ELF-1 (cell line): ENCODE measurements around the gene TMEM11.
A peak's percentile ranks its signal among the peaks of the same experiment; 100 is the strongest.
"Not testable (repeated sequence)": the region's sequence is repeated elsewhere in the genome, so short reads cannot be mapped to it uniquely, and the experiment has no call there.

ENCODE experiments used
- DNase-seq: peaks from one replicate; pipeline ENCODE4 v3.0.0-alpha.2; 2016; ENCODE audit warnings: low read depth, low spot score

Gene TMEM11

GRCh38 chr17:21211825-21212479, 2.0 kb downstream of the TMEM11 start:
- no peak for DNase-seq

GRCh38 chr17:21210411-21211076, 3.4 kb downstream of the TMEM11 start:
- no peak for DNase-seq

- DNase-seq = no peak
Measured at GRCh38 chr17:21209511-21210175, 4.3 kb downstream of the TMEM11 start.

- no peak for DNase-seq
Measured at GRCh38 chr17:21208352-21208751, 5.6 kb downstream of the TMEM11 start.

- peak; percentile 40 for DNase-seq
Measured at GRCh38 chr17:21204935-21205334, 9.0 kb downstream of the TMEM11 start.

GRCh38 chr17:21202512-21202911, 11.4 kb downstream of the TMEM11 start:
- DNase-seq = no peak

- DNase-seq = peak; percentile 31
Measured at GRCh38 chr17:21201874-21202273, 12.1 kb downstream of the TMEM11 start.

GRCh38 chr17:21201298-21201595, 12.7 kb downstream of the TMEM11 start:
- no peak for DNase-seq

- no peak for DNase-seq
Measured at GRCh38 chr17:21200590-21201297, 13.2 kb downstream of the TMEM11 start.

GRCh38 chr17:21199856-21200255, 14.1 kb downstream of the TMEM11 start:
- peak; percentile 67 for DNase-seq

GRCh38 chr17:21199311-21199710, 14.7 kb downstream of the TMEM11 start:
- peak; percentile 93 for DNase-seq

GRCh38 chr17:21198411-21198810, 15.6 kb downstream of the TMEM11 start:
- DNase-seq = no peak

GRCh38 chr17:21196126-21196525, 17.8 kb downstream of the TMEM11 start:
- DNase-seq = no peak

- no peak for DNase-seq
Measured at GRCh38 chr17:21194703-21195102, 19.3 kb downstream of the TMEM11 start.

GRCh38 chr17:21194226-21194625, 19.7 kb downstream of the TMEM11 start:
- no peak for DNase-seq

GRCh38 chr17:21193031-21193430, 20.9 kb downstream of the TMEM11 start:
- DNase-seq = no peak

- DNase-seq = not testable (repeated sequence)
Measured at GRCh38 chr17:21192414-21192813, 21.5 kb downstream of the TMEM11 start.

- no peak for DNase-seq
Measured at GRCh38 chr17:21191698-21192097, 22.3 kb downstream of the TMEM11 start.

GRCh38 chr17:21190078-21190477, 23.9 kb downstream of the TMEM11 start:
- no peak for DNase-seq

GRCh38 chr17:21189361-21189760, 24.6 kb downstream of the TMEM11 start:
- no peak for DNase-seq

- DNase-seq = no peak
Measured at GRCh38 chr17:21186399-21187187, 27.4 kb downstream of the TMEM11 start.

- no peak for DNase-seq
Measured at GRCh38 chr17:21185061-21185460, 28.9 kb downstream of the TMEM11 start.
